PFSK-1 (cell line): Measurements from ENCODE around the gene COPS2.

ENCODE experiments used
- FOXP2 ChIP-seq: optimal IDR thresholded peaks from 2 replicates; pipeline ENCODE3; 2011; ENCODE audit warnings: borderline replicate concordance, control low read depth, inconsistent platforms; ENCODE audit not compliant: insufficient read depth; ENCODE audit errors: extremely low read length, extremely low read depth
- POLR2AphosphoS5 ChIP-seq: IDR thresholded peaks from 2 replicates; pipeline ENCODE4 v1.6.1; 2012; ENCODE audit warnings: low read depth, mild to moderate bottlenecking, control low read depth, low read length, moderate library complexity
- REST ChIP-seq, 2 experiments: IDR thresholded peaks; 2 replicates each; pipeline versions ENCODE4 v1.6.1 to v1.8.0; 2011 to 2012; ENCODE audit warnings: low read depth in 2 of 2, low read length in 2 of 2, control low read depth in 1 of 2, inconsistent platforms in 1 of 2, mild to moderate bottlenecking in 1 of 2, moderate library complexity in 1 of 2; ENCODE audit not compliant: insufficient read depth in 1 of 2
- SIN3A ChIP-seq: IDR thresholded peaks from 2 replicates; pipeline ENCODE4 v1.6.1; 2012; ENCODE audit warnings: mild to moderate bottlenecking, low read length, moderate library complexity, borderline replicate concordance; ENCODE audit not compliant: insufficient read depth
- TAF1 ChIP-seq: IDR thresholded peaks from 2 replicates; pipeline ENCODE4 v1.6.1; 2012; ENCODE audit warnings: low read length, control low read depth, borderline replicate concordance; ENCODE audit not compliant: insufficient read depth

COPS2 gene

DNA sequence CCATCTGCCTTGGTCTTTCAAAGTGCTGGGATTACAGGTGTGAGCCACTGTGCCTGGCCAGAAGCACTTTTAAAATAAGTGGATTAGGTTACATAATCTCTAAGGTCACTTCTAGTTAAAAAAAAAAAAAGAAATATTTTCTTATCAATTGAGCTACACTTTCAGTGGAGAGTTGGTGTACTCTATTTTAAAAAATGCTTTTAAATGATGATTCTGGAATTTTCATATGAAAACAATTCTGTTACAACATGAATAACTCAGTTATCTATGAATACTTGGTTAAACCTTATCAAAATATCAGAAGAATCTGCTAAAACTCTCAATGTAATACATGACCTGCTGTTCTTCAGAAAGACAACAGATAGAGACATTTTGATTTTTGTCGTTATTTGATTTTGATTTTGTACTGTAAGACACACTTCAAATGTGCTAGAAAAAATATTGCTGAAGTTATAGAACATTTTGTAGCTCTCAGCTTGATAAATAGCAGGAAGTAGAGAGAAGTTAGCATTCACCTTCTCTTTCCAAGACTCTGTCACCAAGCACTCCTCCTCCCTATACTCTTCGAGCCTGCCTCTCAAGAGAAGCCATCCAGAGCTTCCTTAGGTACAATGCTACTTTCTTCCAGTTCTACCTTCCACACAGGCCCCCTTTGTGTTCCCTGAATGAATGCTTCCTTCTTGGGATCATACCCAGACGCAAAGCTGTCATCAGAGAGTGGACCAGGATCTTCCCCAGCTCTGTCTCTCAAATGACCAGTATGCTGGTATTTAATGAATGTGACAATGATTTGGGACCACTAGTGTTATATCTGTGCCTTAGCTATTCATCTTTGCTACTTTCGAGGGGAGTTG is 61.9 kb downstream of the COPS2 start:
- TF ChIP-seq TAF1, result no peak
- TF ChIP-seq SIN3A, result no peak
- TF ChIP-seq FOXP2, result no peak
- no peak for TF ChIP-seq POLR2AphosphoS5
- no peak for TF ChIP-seq REST (IDR thresholded peaks at IDR 0.05; ENCODE audit: insufficient read depth in 1 of 2, low read depth in 2 of 2, low read length in 2 of 2)

DNA sequence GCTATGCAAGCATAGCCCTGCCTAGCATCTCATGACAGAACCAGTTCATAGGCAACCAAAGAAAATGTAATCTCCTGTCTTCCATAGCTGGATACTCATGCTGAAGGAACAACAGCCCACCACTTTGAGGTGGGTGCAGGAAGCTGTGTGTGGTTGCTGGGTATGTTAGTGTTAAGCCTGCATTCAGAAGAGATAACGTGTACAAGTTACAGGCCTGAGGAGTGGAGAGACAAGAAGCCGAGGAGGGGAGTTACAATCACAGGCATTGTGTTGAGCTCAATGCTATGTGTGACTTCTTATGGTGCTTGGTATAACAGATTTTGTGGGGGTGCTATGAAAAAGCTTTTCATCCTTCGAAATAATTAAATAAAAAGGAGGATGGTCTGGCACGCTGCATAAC is 66.4 kb downstream of the COPS2 start:
- no peak for TF ChIP-seq TAF1
- no peak for TF ChIP-seq REST (IDR thresholded peaks at IDR 0.05; ENCODE audit: insufficient read depth in 1 of 2, low read depth in 2 of 2, low read length in 2 of 2)
- TF ChIP-seq SIN3A, result no peak
- TF ChIP-seq POLR2AphosphoS5, result no peak
- no peak for TF ChIP-seq FOXP2

DNA sequence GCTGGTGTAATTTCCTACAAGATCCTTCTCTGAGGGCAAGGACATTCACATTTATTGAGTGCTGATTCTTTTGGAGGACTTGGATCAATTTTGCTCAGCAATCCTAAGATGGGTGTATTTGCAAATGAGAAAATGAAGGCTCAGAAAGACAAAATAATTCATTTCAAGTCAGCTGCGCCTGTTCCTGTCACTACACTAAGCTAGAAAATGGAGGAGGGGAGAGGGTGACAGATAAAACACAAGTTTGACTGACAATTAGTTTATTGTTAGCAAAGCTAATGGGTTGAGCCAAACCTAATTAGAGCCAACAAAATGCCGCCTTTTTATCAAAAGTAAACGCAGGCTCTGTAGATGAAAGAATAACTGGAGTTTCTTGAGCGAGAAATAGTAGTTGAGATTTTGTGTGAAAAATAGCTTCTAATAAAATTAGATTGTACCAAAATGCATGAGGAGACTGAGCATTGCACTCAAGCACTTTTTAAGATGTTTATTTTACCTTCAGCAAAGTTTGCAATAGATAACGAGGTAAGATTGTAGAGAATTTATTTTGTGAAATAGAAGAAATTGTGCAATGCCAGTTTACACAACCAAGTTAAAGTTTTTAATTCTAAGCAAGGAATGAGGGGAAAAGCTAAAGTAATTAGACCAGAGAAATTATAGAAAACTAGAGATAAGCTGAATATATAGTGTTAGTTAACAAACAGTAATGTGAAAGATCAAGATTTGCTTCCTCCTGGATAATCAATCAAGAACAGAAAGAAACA is 69.5 kb downstream of the COPS2 start:
- TF ChIP-seq POLR2AphosphoS5 (no peak), SIN3A (no peak), REST (IDR thresholded peaks at IDR 0.05; ENCODE audit: insufficient read depth in 1 of 2, low read depth in 2 of 2, low read length in 2 of 2) (no peak), FOXP2 (no peak), TAF1 (no peak)

- no peak for TF ChIP-seq TAF1
- TF ChIP-seq FOXP2, result no peak
- no peak for TF ChIP-seq REST (IDR thresholded peaks at IDR 0.05; ENCODE audit: insufficient read depth in 1 of 2, low read depth in 2 of 2, low read length in 2 of 2)
- no peak for TF ChIP-seq POLR2AphosphoS5
- TF ChIP-seq SIN3A, result no peak
These were observed 71.2 kb downstream of the COPS2 start for GRCh38 chr15:49084285-49084570.
